ENCODE measurements around the gene CEP89.

DNA sequence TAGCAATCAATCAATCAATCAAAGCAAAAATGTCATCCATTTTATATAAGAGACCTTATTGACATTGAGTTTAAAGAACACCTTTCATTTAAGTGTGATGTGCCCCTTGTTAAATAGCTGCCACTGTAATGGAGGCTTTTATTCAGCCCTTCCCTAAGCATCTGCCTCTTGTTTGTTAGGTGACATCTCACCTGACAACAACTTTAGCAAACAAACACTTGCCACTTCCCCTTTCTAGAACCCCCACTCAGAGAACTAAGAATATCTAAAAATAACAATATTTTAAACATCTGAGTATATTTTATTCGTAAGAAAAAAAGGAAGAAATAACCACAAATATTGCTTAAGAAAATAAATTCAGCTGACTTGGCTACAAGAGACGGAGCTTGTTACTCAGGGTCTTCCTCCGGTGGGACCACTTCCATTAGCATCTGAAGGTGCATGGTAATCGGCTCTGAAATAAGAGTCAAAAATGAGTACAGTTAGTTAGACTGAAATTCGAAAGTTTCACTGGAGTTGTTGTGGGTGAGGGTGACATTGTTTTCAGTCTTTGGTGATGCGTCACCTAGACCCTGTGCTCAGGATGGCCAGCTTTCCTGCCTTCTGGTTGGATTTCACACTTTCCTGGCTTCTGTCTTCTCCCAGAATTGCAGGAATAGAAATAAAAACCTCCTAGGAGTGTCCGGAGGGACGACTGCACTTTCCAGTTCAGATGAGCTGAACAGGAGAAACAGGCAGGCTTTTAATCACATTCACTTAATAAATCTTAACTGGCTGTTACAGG, 141.3 kb downstream of the CEP89 start:
- TF ChIP-seq POLR2A (IDR thresholded peaks at IDR 0.05): no peak
- no peak for TF ChIP-seq CTCF (IDR thresholded peaks at IDR 0.05)
- no peak for TF ChIP-seq POLR2AphosphoS5 (IDR thresholded peaks at IDR 0.05)
- TF ChIP-seq EP300 (IDR thresholded peaks at IDR 0.05): no peak
